Measurements from ENCODE around the gene ALKBH1. TPM values are rescaled to one million over a fixed set of nuclear protein-coding genes. Genes with fewer than 3 reads are reported as not detected.

Gene ALKBH1
- total RNA-seq, 1 donor from 2014 or later, result 14.5 TPM

- peaks cover 3% of the 10 kb centered on the region for H3K9me3 Mint-ChIP-seq (ENCODE audit: low read depth)
- no peak overlapping the region for H3K27ac Mint-ChIP-seq
- no peak overlapping the region for H3K4me3 Mint-ChIP-seq (ENCODE audit: low read depth)
- no peak for DNase-seq (ENCODE audit: low spot score, unreplicated experiment)
- no peaks in the 10 kb centered on the region for H3K27me3 Mint-ChIP-seq
- peaks cover 6% of the 10 kb centered on the region for H3K4me1 Mint-ChIP-seq (ENCODE audit: low read depth)
- peaks cover 18% of the 10 kb centered on the region for H3K36me3 Mint-ChIP-seq (ENCODE audit: insufficient read depth)
- no peak for TF ChIP-seq CTCF (IDR thresholded peaks at IDR 0.05; ENCODE audit: unreplicated experiment)
These were observed 33.6 kb upstream of the ALKBH1 start for GRCh38 chr14:77741438-77741837.

GRCh38 chr14:77738559-77739250, 30.9 kb upstream of the ALKBH1 start:
- no peaks in the 10 kb centered on the region for H3K27me3 Mint-ChIP-seq
- H3K4me1 Mint-ChIP-seq (ENCODE audit: low read depth), result no peaks in the 10 kb centered on the region
- no peak overlapping the region for H3K4me3 Mint-ChIP-seq (ENCODE audit: low read depth)
- H3K27ac Mint-ChIP-seq, result peak overlapping the region; percentile 10
- TF ChIP-seq CTCF (IDR thresholded peaks at IDR 0.05; ENCODE audit: unreplicated experiment), result no peak
- peaks cover 16% of the 10 kb centered on the region for H3K36me3 Mint-ChIP-seq (ENCODE audit: insufficient read depth)
- DNase-seq (ENCODE audit: low spot score, unreplicated experiment), result no peak
- no peaks in the 10 kb centered on the region for H3K9me3 Mint-ChIP-seq (ENCODE audit: low read depth)

GRCh38 chr14:77730976-77731497, 23.2 kb upstream of the ALKBH1 start:
- Mint-ChIP-seq H3K27ac (no peak overlapping the region), H3K27me3 (no peaks in the 10 kb centered on the region), H3K9me3 (ENCODE audit: low read depth) (no peaks in the 10 kb centered on the region), H3K4me3 (ENCODE audit: low read depth) (no peak overlapping the region), H3K36me3 (ENCODE audit: insufficient read depth) (peaks cover 25% of the 10 kb centered on the region), H3K4me1 (ENCODE audit: low read depth) (no peaks in the 10 kb centered on the region)
- DNase-seq (ENCODE audit: low spot score, unreplicated experiment), result no peak
- TF ChIP-seq CTCF (IDR thresholded peaks at IDR 0.05; ENCODE audit: unreplicated experiment), result no peak

GRCh38 chr14:77722301-77722700, 14.5 kb upstream of the ALKBH1 start:
- Mint-ChIP-seq H3K4me3 (ENCODE audit: low read depth) (no peak overlapping the region), H3K4me1 (ENCODE audit: low read depth) (no peaks in the 10 kb centered on the region), H3K9me3 (ENCODE audit: low read depth) (no peaks in the 10 kb centered on the region), H3K36me3 (ENCODE audit: insufficient read depth) (peaks cover 40% of the 10 kb centered on the region), H3K27me3 (no peaks in the 10 kb centered on the region), H3K27ac (no peak overlapping the region)
- no peak for DNase-seq (ENCODE audit: low spot score, unreplicated experiment)
- TF ChIP-seq CTCF (IDR thresholded peaks at IDR 0.05; ENCODE audit: unreplicated experiment), result no peak

GRCh38 chr14:77721437-77721836, 13.6 kb upstream of the ALKBH1 start:
- no peaks in the 10 kb centered on the region for H3K4me1 Mint-ChIP-seq (ENCODE audit: low read depth)
- no peak overlapping the region for H3K27ac Mint-ChIP-seq
- DNase-seq (ENCODE audit: low spot score, unreplicated experiment), result no peak
- H3K4me3 Mint-ChIP-seq (ENCODE audit: low read depth), result no peak overlapping the region
- no peak for TF ChIP-seq CTCF (IDR thresholded peaks at IDR 0.05; ENCODE audit: unreplicated experiment)
- H3K27me3 Mint-ChIP-seq, result no peaks in the 10 kb centered on the region
- peaks cover 40% of the 10 kb centered on the region for H3K36me3 Mint-ChIP-seq (ENCODE audit: insufficient read depth)
- no peaks in the 10 kb centered on the region for H3K9me3 Mint-ChIP-seq (ENCODE audit: low read depth)

Measured in progenitor cell of endocrine pancreas (in vitro differentiated cells).